ENCODE measurements around the gene MEG3.

DNA sequence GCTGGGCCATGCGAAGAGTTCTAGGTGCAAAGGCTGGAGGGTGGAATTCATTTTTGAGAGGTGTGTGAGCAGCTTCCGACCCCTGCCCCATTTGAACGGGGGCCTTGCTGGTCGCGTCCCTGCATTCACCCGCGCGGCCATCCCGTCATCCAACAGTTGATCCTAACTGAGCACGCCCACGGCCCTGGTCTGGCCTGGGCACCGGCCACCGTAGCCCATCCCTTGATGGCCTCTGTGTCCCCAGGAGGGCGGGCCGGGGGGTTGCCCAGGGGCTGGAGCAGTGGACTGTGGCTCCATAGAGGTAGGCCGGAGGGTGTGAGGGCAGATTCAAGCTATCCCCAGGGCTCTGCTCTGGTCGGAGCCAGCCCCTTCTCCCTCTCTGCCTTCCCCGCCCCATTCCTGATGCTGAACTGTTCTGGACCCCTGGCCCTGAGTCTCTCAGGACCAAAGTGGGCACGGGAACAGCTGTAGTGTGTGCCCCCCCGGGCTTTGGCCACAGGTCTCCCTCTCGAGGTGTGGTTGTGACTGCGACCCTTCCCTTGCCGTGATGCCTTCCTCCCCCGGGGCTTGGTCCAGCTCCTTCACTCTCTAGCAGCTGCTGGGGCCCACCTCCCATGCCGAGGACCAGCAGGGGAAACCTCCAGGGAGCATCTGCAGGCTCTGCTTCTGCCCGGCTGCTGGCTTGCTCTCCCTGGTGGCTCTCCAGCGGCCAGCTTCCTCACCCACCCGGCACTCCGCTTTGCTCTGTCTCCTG is 9.1 kb downstream of the MEG3 start:
- TF ChIP-seq EZH2 (IDR thresholded peaks at IDR 0.05; ENCODE audit: borderline replicate concordance, low read depth, low read length, severe bottlenecking) = no peak
- TF ChIP-seq, protein P1, sequence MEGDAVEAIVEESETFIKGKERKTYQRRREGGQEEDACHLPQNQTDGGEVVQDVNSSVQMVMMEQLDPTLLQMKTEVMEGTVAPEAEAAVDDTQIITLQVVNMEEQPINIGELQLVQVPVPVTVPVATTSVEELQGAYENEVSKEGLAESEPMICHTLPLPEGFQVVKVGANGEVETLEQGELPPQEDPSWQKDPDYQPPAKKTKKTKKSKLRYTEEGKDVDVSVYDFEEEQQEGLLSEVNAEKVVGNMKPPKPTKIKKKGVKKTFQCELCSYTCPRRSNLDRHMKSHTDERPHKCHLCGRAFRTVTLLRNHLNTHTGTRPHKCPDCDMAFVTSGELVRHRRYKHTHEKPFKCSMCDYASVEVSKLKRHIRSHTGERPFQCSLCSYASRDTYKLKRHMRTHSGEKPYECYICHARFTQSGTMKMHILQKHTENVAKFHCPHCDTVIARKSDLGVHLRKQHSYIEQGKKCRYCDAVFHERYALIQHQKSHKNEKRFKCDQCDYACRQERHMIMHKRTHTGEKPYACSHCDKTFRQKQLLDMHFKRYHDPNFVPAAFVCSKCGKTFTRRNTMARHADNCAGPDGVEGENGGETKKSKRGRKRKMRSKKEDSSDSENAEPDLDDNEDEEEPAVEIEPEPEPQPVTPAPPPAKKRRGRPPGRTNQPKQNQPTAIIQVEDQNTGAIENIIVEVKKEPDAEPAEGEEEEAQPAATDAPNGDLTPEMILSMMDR (IDR thresholded peaks at IDR 0.05; ENCODE audit: extremely low read depth in 1 of 2, insufficient read depth in 1 of 2, low read depth in 1 of 2, low read length in 2 of 2) = no peak
- TF ChIP-seq POLR2A (IDR thresholded peaks at IDR 0.05; ENCODE audit: low read depth, low read length) = no peak
